GM12872 (cell line): ENCODE measurements around the gene ZNHIT6.
A peak's percentile ranks its signal among the peaks of the same experiment; 100 is the strongest.

Experiments used
- TF ChIP-seq, protein P1 (sequence below): IDR thresholded peaks from 3 replicates; pipeline ENCODE4 v1.5.1; 2011; ENCODE audit warnings: low read depth, mild to moderate bottlenecking, low read length, moderate library complexity; ENCODE audit not compliant: insufficient read depth

ZNHIT6 gene

DNA sequence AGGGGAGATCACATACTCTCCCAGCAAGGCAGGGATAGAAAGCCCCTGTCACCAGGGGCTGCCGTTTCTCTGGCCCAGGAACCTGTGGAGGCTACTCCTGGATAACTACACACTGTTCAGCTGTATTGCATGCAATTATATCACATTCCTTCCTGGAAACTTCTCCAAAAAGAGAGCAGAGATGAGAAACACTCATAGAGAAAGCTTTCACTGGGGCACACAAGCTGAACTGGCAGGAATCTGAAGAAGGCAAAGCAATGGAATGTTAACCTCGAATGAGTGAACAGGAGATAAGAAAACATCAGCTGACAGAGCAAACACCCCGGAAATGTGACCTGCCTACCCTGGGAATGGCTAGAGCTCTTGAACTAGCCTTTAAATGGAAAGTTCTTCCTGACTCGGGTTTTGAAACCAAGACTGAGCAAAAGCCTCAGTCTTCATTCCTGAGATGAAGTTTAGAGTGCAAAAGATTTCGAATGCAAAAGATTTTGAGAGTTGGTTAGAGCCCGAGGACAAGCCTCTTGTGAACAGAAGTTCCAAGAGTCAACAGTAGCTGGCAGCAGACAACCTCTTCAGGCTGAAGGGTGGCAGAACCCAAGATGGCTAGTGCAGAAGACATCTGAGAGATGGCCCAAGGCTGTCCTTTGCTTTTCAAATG is 95.4 kb downstream of the ZNHIT6 start:
- TF ChIP-seq, protein P1, sequence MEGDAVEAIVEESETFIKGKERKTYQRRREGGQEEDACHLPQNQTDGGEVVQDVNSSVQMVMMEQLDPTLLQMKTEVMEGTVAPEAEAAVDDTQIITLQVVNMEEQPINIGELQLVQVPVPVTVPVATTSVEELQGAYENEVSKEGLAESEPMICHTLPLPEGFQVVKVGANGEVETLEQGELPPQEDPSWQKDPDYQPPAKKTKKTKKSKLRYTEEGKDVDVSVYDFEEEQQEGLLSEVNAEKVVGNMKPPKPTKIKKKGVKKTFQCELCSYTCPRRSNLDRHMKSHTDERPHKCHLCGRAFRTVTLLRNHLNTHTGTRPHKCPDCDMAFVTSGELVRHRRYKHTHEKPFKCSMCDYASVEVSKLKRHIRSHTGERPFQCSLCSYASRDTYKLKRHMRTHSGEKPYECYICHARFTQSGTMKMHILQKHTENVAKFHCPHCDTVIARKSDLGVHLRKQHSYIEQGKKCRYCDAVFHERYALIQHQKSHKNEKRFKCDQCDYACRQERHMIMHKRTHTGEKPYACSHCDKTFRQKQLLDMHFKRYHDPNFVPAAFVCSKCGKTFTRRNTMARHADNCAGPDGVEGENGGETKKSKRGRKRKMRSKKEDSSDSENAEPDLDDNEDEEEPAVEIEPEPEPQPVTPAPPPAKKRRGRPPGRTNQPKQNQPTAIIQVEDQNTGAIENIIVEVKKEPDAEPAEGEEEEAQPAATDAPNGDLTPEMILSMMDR: peak; percentile 58

DNA sequence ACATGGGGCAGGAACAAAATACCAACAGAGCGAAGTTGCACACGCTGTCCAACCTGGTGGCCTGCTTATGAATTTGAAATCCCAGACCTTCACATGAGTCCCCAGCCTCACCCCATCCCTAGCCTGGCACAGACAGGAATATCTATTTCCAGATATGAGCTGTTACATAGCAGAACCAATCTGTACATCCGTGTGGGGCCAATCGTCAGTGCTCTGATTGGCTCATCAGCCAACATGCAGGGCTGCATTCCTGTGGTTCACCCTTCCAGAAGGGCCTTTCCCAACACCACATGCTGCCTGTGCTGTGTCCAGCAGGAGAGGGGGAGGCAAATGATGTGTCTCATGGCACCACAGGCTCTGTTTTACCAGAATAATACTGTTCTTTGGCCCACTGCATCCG is 96.4 kb downstream of the ZNHIT6 start:
- TF ChIP-seq, protein P1: no peak

DNA sequence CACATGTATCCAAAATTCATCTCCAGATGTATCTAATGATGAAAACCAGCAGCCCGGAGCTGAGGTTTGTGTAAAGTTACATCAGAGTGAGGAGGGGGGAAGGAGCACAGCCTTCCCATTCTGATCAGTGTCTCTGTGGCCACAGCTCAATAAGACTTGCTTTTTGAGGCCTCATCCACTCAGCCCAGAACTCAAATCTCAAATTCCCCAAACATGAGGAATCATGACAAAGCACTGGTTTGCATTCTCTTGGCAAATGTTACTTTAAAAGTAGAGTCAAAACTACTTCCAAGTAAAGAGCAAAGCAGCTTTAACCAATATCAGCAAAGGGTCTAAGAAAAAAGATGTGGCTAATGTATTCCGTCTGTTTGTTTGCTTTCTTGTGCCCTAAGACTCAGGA is 96.8 kb downstream of the ZNHIT6 start:
- TF ChIP-seq, protein P1: no peak

DNA sequence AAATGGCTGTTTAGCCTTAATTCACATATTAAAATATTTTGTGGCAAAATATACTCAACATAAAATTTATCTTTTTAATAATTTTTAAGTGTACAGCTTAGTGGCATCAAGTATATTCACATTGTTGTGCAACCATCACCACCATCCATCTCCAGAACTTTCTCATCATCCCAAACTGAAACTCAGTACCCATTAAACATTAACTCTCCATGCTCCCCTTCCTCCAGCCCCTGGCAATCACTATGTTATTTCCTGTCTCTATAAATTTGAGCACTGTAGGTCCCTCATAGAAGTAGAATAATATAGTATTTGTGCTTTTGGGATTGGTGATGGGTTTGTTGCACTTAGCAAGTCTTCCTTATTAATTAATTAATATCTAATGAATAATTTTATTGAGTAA is 98.3 kb downstream of the ZNHIT6 start:
- TF ChIP-seq, protein P1: no peak

- TF ChIP-seq, protein P1: no peak
Observed at GRCh38 chr1:85608851-85609250, 99.4 kb downstream of the ZNHIT6 start.

GRCh38 chr1:85607921-85608265 is 100.3 kb downstream of the ZNHIT6 start:
- TF ChIP-seq, protein P1: no peak

DNA sequence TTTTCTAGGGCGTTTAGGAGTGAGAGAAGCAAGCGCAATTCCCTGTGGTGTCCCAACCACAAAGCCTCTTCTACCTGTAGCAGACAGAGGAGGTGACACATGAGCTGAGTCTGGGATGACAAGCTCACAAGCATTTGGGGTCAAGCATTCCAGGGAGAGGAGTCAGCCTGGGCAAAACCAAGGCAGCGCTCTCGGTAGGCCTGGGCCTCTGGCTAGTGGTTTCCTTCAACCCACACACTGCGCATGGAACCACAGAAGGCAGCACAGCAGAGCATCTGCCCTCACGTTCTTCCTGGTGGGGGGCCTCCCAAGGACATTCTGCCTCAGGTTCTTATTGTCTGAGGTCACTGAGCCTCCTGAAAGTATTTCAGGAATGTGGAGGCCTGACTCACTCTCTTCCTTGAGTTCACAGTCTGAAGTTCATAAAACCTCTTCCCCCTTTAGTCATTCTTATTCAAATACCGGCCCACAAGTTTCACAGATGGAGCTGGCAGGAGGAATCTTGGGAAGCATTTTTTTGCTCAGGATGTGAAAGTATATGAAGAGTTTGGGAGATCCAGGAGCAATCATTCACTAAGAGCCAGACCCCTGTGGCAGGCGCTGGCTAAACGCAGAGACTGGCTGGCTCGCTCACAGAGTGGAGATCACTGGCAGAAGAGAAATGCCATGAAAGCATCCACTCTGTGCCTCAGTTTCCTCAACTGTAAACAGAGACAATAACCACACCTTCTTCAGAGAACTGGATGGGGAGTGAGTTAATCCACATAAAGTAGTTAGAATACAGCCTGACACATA is 100.9 kb downstream of the ZNHIT6 start:
- TF ChIP-seq, protein P1: no peak
